IMR-90 (cell line): Measurements from ENCODE around the gene KLHL25. TPM values are rescaled to one million over a fixed set of nuclear protein-coding genes. Genes with fewer than 3 reads are reported as not detected.

Source experiments
- ATAC-seq: fragments of 200-7000 bp; cut with Tn5 transposase; 2 replicates; pipeline ENCODE4 v1.9.1; 2020; ENCODE audit warnings: low read depth, mild to moderate bottlenecking, moderate library complexity
- Bru-seq: library from RNA; stranded (reverse); fragments of 400-500 nt; gene quantifications from one replicate; lab custom pipeline; 2021; lab: Mats Ljungman, UMichigan
- BruChase-seq, 2 experiments: library from RNA; stranded (reverse); fragments of 400-500 nt; gene quantifications; one replicate each; lab custom pipeline; 2021; lab: Mats Ljungman, UMichigan
- BruUV-seq: library from RNA; stranded (reverse); fragments of 400-500 nt; replicated peaks from 2 replicates; lab custom pipeline; 2021; lab: Mats Ljungman, UMichigan
- CTCF ChIA-PET: fragments of 300-600 bp; formaldehyde crosslinking; extraction: SDS; loops from one replicate; lab custom pipeline; 2021; ENCODE audit warnings: antibody characterized with exemption; lab: Yijun Ruan, JAX
- POLR2A ChIA-PET: fragments of 300-600 bp; sonication (Branson Sonifier 250); formaldehyde crosslinking; loops from one replicate; lab custom pipeline; 2022; ENCODE audit warnings: antibody characterized with exemption; ENCODE audit not compliant: unreplicated experiment; lab: Charles Lee
- DNase-seq: peaks from one replicate; pipeline ENCODE4 v3.0.0; 2013
- H2AFZ ChIP-seq: replicated peaks from 2 replicates; pipeline ENCODE3; 2013; ENCODE audit warnings: low read length, mild to moderate bottlenecking; ENCODE audit not compliant: poor library complexity
- H2AK5ac ChIP-seq: 2 replicates; pipeline ENCODE4 v1.6.1; 2013; ENCODE audit warnings: low read depth, low read length, inconsistent platforms
- H2AK9ac ChIP-seq: replicated peaks from 2 replicates; pipeline ENCODE3; 2013; ENCODE audit warnings: mild to moderate bottlenecking, low read depth, low read length, moderate library complexity; ENCODE audit not compliant: poor library complexity
- H2BK120ac ChIP-seq: 2 replicates; pipeline ENCODE4 v1.6.1; 2013; ENCODE audit warnings: low read depth, low read length, inconsistent platforms
- H2BK15ac ChIP-seq: 3 replicates; pipeline ENCODE4 v1.6.1; 2013; ENCODE audit warnings: low read depth, low read length, inconsistent platforms
- H2BK20ac ChIP-seq: 2 replicates; pipeline ENCODE4 v1.6.1; 2013; ENCODE audit warnings: low read depth, mild to moderate bottlenecking, inconsistent platforms, low read length, moderate library complexity
- H2BK5ac ChIP-seq: 2 replicates; pipeline ENCODE4 v1.6.1; 2013; ENCODE audit warnings: mild to moderate bottlenecking, low read depth, low read length, inconsistent platforms; ENCODE audit not compliant: poor library complexity, severe bottlenecking
- H3K14ac ChIP-seq: replicated peaks from 2 replicates; pipeline ENCODE4 v1.6.1; 2013; ENCODE audit warnings: low read depth, low read length, inconsistent platforms
- H3K18ac ChIP-seq: 2 replicates; pipeline ENCODE4 v1.6.1; 2013; ENCODE audit warnings: low read depth, low read length, control low read depth
- H3K23ac ChIP-seq: 2 replicates; pipeline ENCODE4 v1.6.1; 2013; ENCODE audit warnings: low read depth, low read length, inconsistent platforms
- H3K27ac ChIP-seq: 2 replicates; pipeline ENCODE4 v1.5.1; 2013; ENCODE audit warnings: mild to moderate bottlenecking, control low read depth, low read length; ENCODE audit not compliant: insufficient read depth
- H3K27me3 ChIP-seq: 2 replicates; pipeline ENCODE4 v1.6.1; 2013; ENCODE audit warnings: low read length; ENCODE audit not compliant: control insufficient read depth, insufficient read depth
- H3K36me3 ChIP-seq: 2 replicates; pipeline ENCODE4 v1.6.1; 2013; ENCODE audit warnings: low read length, mixed read lengths; ENCODE audit not compliant: control insufficient read depth, insufficient read depth
- H3K4ac ChIP-seq: 2 replicates; pipeline ENCODE4 v1.6.1; 2013; ENCODE audit warnings: low read depth, low read length, inconsistent platforms
- H3K4me1 ChIP-seq: 2 replicates; pipeline ENCODE4 v1.6.1; 2013; ENCODE audit warnings: low read length, mixed read lengths; ENCODE audit not compliant: control insufficient read depth, insufficient read depth
- H3K4me2 ChIP-seq: 2 replicates; pipeline ENCODE4 v1.6.1; 2013; ENCODE audit warnings: low read depth, mild to moderate bottlenecking, control low read depth, low read length, moderate library complexity
- H3K4me3 ChIP-seq: 2 replicates; pipeline ENCODE4 v1.5.1; 2013; ENCODE audit warnings: low read depth, mild to moderate bottlenecking, control low read depth, low read length, moderate library complexity; ENCODE audit not compliant: insufficient read depth
- H3K56ac ChIP-seq: 2 replicates; pipeline ENCODE4 v1.6.1; 2013; ENCODE audit warnings: low read length, inconsistent platforms; ENCODE audit not compliant: insufficient read depth; ENCODE audit errors: extremely low read depth
- H3K79me1 ChIP-seq, 2 experiments: 2 replicates each; pipeline ENCODE4 v1.6.1; 2013; ENCODE audit warnings: low read length in 2 of 2, inconsistent platforms in 1 of 2, low read depth in 1 of 2
- H3K9ac ChIP-seq: 2 replicates; pipeline ENCODE4 v1.6.1; 2013; ENCODE audit warnings: low read depth, low read length, control low read depth
- H3K9me1 ChIP-seq: 2 replicates; pipeline ENCODE4 v1.6.1; 2013; ENCODE audit warnings: low read length, inconsistent platforms; ENCODE audit not compliant: insufficient read depth
- H3K9me3 ChIP-seq: 2 replicates; pipeline ENCODE4 v1.6.1; 2013; ENCODE audit warnings: low read length; ENCODE audit not compliant: control insufficient read depth, insufficient read depth
- H4K20me1 ChIP-seq: 2 replicates; pipeline ENCODE4 v1.6.1; 2013; ENCODE audit warnings: low read length, inconsistent platforms; ENCODE audit not compliant: insufficient read depth
- H4K5ac ChIP-seq: 2 replicates; pipeline ENCODE4 v1.6.1; 2013; ENCODE audit warnings: mild to moderate bottlenecking, low read depth, low read length, control low read depth
- H4K8ac ChIP-seq, 2 experiments: 2 replicates each; pipeline ENCODE4 v1.6.1; 2013; ENCODE audit warnings: low read depth in 2 of 2, low read length in 2 of 2, control low read depth in 1 of 2, inconsistent platforms in 1 of 2
- H4K91ac ChIP-seq: 2 replicates; pipeline ENCODE4 v1.6.1; 2013; ENCODE audit warnings: low read depth, low read length, inconsistent platforms; ENCODE audit not compliant: insufficient read depth
- CEBPB ChIP-seq: IDR thresholded peaks from 2 replicates; pipeline ENCODE4 v1.6.1; 2012; ENCODE audit warnings: low read depth, low read length, improper control_type of control experiment
- FOS ChIP-seq: fragments of 150-350 bp; IDR thresholded peaks from 2 replicates; pipeline ENCODE4 v1.6.1; 2016; ENCODE audit warnings: low read depth, low read length
- MAZ ChIP-seq: IDR thresholded peaks from 2 replicates; pipeline ENCODE4 v1.6.1; 2012; ENCODE audit warnings: low read depth, mild to moderate bottlenecking, low read length, improper control_type of control experiment, moderate library complexity, borderline replicate concordance
- POLR2A ChIP-seq: IDR thresholded peaks from 2 replicates; pipeline ENCODE4 v1.6.1; 2012; ENCODE audit warnings: mild to moderate bottlenecking, low read depth, low read length
- WGBS, 2 experiments: methylation state at CpG; one replicate each; pipeline versions ENCODE4 v1.1.5 to v1.1.7; 2013; ENCODE audit warnings: missing lambda C conversion rate in 2 of 2; ENCODE audit not compliant: insufficient read length in 1 of 2; ENCODE audit errors: extremely low coverage in 2 of 2; 5-methylcytosine and 5-hydroxymethylcytosine counted together
- dilution Hi-C: fragments of 300-500 bp; cut with HindIII; formaldehyde crosslinking; loops from one replicate; pipeline ENCODE4 v1.14.3; 2018; ENCODE audit warnings: low sequenced_read_pairs; ENCODE audit not compliant: unreplicated experiment
- in situ Hi-C: fragments of 300-500 bp; cut with MboI; formaldehyde crosslinking; loops from 3 replicates; pipeline ENCODE4 v1.14.3; 2019; ENCODE audit warnings: low sequenced_read_pairs, inconsistent platforms, mixed read lengths
- intact Hi-C: fragments of 100-400 bp; cut with micrococcal nuclease; formaldehyde crosslinking; loops from 2 replicates; pipeline ENCODE4 v1.10.0; 2022
- long read RNA-seq: library from polyadenylated mRNA; unstranded; transcript quantifications from one replicate; pipeline ENCODE4 v2.0.0, GENCODE V29; 2021; ENCODE audit not compliant: unreplicated experiment
- polyA plus RNA-seq, 3 experiments: library from polyadenylated mRNA; depleted of rRNA; stranded (reverse); fragments of >200 nt; gene quantifications; 2 replicates each; pipeline ENCODE4 v1.2.3, GENCODE V29; 2012; ENCODE audit warnings: low replicate concordance in 1 of 3
- total RNA-seq: library from RNA; depleted of rRNA; stranded (reverse); fragments of >200 nt; gene quantifications from 2 replicates; pipeline ENCODE4 v1.2.3, GENCODE V29; 2012; rRNA removed

KLHL25 gene
- total RNA-seq (2.7 and 2.8 TPM in 2 replicates), polyA plus RNA-seq (2012; rRNA removed) (5.6 and 6.6 TPM in 2 replicates), Bru-seq, nascent RNA (percentile 57 among the genes with signal in this experiment), BruChase-seq, experiment 1, labeled RNA remaining after a 6-hour chase (percentile 58 among the genes with signal in this experiment), BruChase-seq, experiment 2, labeled RNA remaining after a 2-hour chase (percentile 62 among the genes with signal in this experiment)
- polyA plus RNA-seq (2012; cell fraction: cytosol; rRNA removed): 2.8 and 5.4 TPM in 2 replicates
- 6.6 and 15.9 TPM in 2 replicates for polyA plus RNA-seq (2012; cell fraction: nucleus; rRNA removed; ENCODE audit: low replicate concordance)
- long read RNA-seq, full-length matches to known transcripts: 4 of 11 reads
- long read RNA-seq, partial matches to known transcripts: 7 of 11 reads
- long read RNA-seq, other reads (novel, unspliced or antisense): 0 of 11 reads

GRCh38 chr15:85794598-85795336 lies at the start of gene KLHL25:
TSS of gene KLHL25 (minus strand) at chr15:85794925. CDS start at chr15:85769810, 25,115 bp downstream.
- no TSS peak for BruUV-seq
- dilution Hi-C loops: no loop called here
- 0% methylated on average over 24 of the region's 71 CpGs; no CpG with 5 or more reads in 1 of the 2 experiments for WGBS, 2 experiments

More at GRCh38 chr15:85794598-85795336, at the start of gene KLHL25:
- H3K4me3 ChIP-seq: peak within 1 kb of the TSS; percentile 69
- no peak within 1 kb of the TSS for H2AK5ac ChIP-seq
- peak within 1 kb of the TSS; percentile 63 for H3K9ac ChIP-seq
- peak within 1 kb of the TSS; percentile 32; the same call in 1 of the 2 replicates for H2BK120ac ChIP-seq
- no peak within 1 kb of the TSS for H2BK5ac ChIP-seq
- peaks cover 18% of the 10 kb centered on the region; the same call in 1 of the 2 replicates for H4K20me1 ChIP-seq
- H3K36me3 ChIP-seq: no peaks in the 10 kb centered on the region
- DNase-seq: peak; percentile 92
- H3K18ac ChIP-seq: peak within 1 kb of the TSS; percentile 75; the same call in 1 of the 2 replicates
- no peaks in the 10 kb centered on the region for H3K9me3 ChIP-seq
- no peak within 1 kb of the TSS for H4K91ac ChIP-seq
- H3K4me1 ChIP-seq: peaks cover 9% of the 10 kb centered on the region
- peaks cover 20 to 29% of the 10 kb centered on the region in 2 experiments; a peak in 3 of 4 replicates for H3K79me1 ChIP-seq
- peak within 1 kb of the TSS; percentile 35; the same call in 1 of the 2 replicates for H3K27ac ChIP-seq
- peak within 1 kb of the TSS; percentile 73 for H3K14ac ChIP-seq
- peak within 1 kb of the TSS; percentile 52 to 86; a peak in 3 of 4 replicates for H4K8ac ChIP-seq
- peak within 1 kb of the TSS; percentile 23; the same call in 1 of the 2 replicates for H2BK20ac ChIP-seq
- intact Hi-C loops (loop anchor here (5.0 to 10.0 kb wide), 2 partner anchors 52 to 180 kb away; no protein-coding TSS in a partner anchor), in situ Hi-C loops (no loop called here)
- peak within 1 kb of the TSS; percentile 97 for H2AFZ ChIP-seq
- H3K27me3 ChIP-seq: no peaks in the 10 kb centered on the region
- H2BK15ac ChIP-seq: peak within 1 kb of the TSS; percentile 13; the same call in 1 of the 3 replicates
- peak within 1 kb of the TSS; percentile 58; the same call in 1 of the 2 replicates for H3K4ac ChIP-seq
- CTCF ChIA-PET: no interaction called here
- POLR2A ChIA-PET: no interaction called here
- peak within 1 kb of the TSS; percentile 70; the same call in 1 of the 2 replicates for H4K5ac ChIP-seq
- ATAC-seq: peak; percentile 97
- TF ChIP-seq POLR2A: peak; percentile 75
- TF ChIP-seq FOS: 0 out of 2 replicates have a peak, but pooled peaks have one; percentile 19
- no peak for TF ChIP-seq CEBPB
- peak; percentile 74; the same call in 1 of the 2 replicates for TF ChIP-seq MAZ
- peak within 1 kb of the TSS; percentile 94 for H3K23ac ChIP-seq
- H2AK9ac ChIP-seq: peak within 1 kb of the TSS; percentile 87
- H3K4me2 ChIP-seq: peak within 1 kb of the TSS; percentile 95
- H3K9me1 ChIP-seq: peaks cover 19% of the 10 kb centered on the region
- peak within 1 kb of the TSS; percentile 73; the same call in 1 of the 2 replicates for H3K56ac ChIP-seq
